ENCODE measurements around the gene MMP21. TPM values are rescaled to one million over a fixed set of nuclear protein-coding genes. Genes with fewer than 3 reads are reported as not detected.

The MMP21 gene
- polyA plus RNA-seq, 1 donor from 2014 or later = not detected

- H3K4me1 Mint-ChIP-seq = peaks cover 18 to 24% (median 19%) of the 10 kb centered on the region in 3 donors
- H3K4me3 Mint-ChIP-seq = peak overlapping the region; percentile 65 to 98 (median 90)
- peaks cover 4% of the 10 kb centered on the region for H3K36me3 Mint-ChIP-seq
- no peaks in the 10 kb centered on the region for H3K9me3 Mint-ChIP-seq
- peak overlapping the region in 2 of 3 donors; percentile 36 to 83 for H3K27ac Mint-ChIP-seq
- no peaks in the 10 kb centered on the region for H3K27me3 Mint-ChIP-seq
Measured at GRCh38 chr10:125721035-125721434, 54.6 kb downstream of the MMP21 start.

DNA sequence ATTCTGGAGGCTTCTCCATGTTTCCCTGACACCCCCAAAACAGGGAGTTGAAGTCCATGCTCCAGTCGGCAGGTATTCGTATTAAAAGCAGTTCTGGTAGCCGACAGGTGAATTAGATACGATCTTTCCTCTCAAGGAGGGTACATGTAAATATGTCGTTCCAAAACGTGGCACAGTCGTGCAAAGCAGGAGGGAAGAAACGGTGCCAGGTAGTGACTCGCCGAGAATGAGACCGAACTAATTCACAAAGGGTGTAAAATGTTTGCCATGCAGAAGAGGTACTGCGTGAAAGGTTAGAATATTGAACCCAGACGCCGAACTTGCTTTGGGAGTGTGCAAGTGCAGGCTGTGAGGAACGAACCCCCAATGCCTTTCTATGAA lies 55.6 kb downstream of the MMP21 start:
- H3K36me3 Mint-ChIP-seq = peaks cover 4% of the 10 kb centered on the region
- H3K27ac Mint-ChIP-seq = peak overlapping the region; percentile 83 to 98 (median 94)
- H3K9me3 Mint-ChIP-seq = peaks cover 0 to 2% (median 0%) of the 10 kb centered on the region in 3 donors

GRCh38 chr10:125719173-125720001 lies 56.2 kb downstream of the MMP21 start, which contains the start of gene EDRF1:
Gene EDRF1, plus strand, starts transcription at chr10:125719709. Its CDS starts 99 bp downstream, at chr10:125719808.
- Mint-ChIP-seq H3K4me3 (peak within 1 kb of the TSS; percentile 95 to 98 (median 98)), H3K36me3 (peaks cover 4% of the 10 kb centered on the region), H3K9me3 (peaks cover 0 to 2% (median 0%) of the 10 kb centered on the region in 3 donors), H3K4me1 (peaks cover 18 to 24% (median 19%) of the 10 kb centered on the region in 3 donors), H3K27me3 (no peaks in the 10 kb centered on the region), H3K27ac (peak within 1 kb of the TSS; percentile 83 to 98 (median 94))

More for the DNA sequence above, 55.6 kb downstream of the MMP21 start:
- Mint-ChIP-seq H3K4me3 (peak overlapping the region; percentile 95 to 98 (median 98)), H3K27me3 (no peaks in the 10 kb centered on the region), H3K4me1 (peaks cover 18 to 24% (median 19%) of the 10 kb centered on the region in 3 donors)

Other genes starting within 250 kb of the MMP21 start
- not detected for gene TEX36, start 92.7 kb downstream of the MMP21 start, polyA plus RNA-seq
- 12.8 TPM for gene EDRF1, start 56.1 kb downstream of the MMP21 start, polyA plus RNA-seq
- 55.1 TPM for gene UROS, start 47.4 kb upstream of the MMP21 start, polyA plus RNA-seq
- 70.0 TPM for gene BCCIP, start 47.7 kb upstream of the MMP21 start, polyA plus RNA-seq
- gene DHX32, start 105.5 kb upstream of the MMP21 start, polyA plus RNA-seq = 6.8 TPM
- gene FANK1, start 120.7 kb upstream of the MMP21 start, polyA plus RNA-seq = not detected

Measured in IgD-negative memory B cell (primary cell).